ENCODE measurements around the gene POC5.
A peak's percentile ranks its signal among the peaks of the same experiment; 100 is the strongest.

The POC5 gene

GRCh38 chr5:75659791-75660450 lies 57.3 kb downstream of the POC5 start:
- no peak for DNase-seq

GRCh38 chr5:75656311-75657003 lies 60.8 kb downstream of the POC5 start:
- peak; percentile 85 for DNase-seq

GRCh38 chr5:75654693-75655295 lies 62.4 kb downstream of the POC5 start:
- DNase-seq, result no peak

GRCh38 chr5:75653521-75653920 lies 63.7 kb downstream of the POC5 start:
- DNase-seq, result no peak

GRCh38 chr5:75651575-75652238 lies 65.5 kb downstream of the POC5 start:
- no peak for DNase-seq

- DNase-seq, result no peak
These were observed 68.5 kb downstream of the POC5 start for GRCh38 chr5:75648712-75649111.

GRCh38 chr5:75640826-75641225 lies 76.4 kb downstream of the POC5 start:
- DNase-seq, result no peak

- no peak for DNase-seq
These were observed 76.8 kb downstream of the POC5 start for GRCh38 chr5:75640395-75640794.

GRCh38 chr5:75639535-75640311 lies 77.5 kb downstream of the POC5 start:
- DNase-seq, result no peak

- DNase-seq, result no peak
These were observed 79.3 kb downstream of the POC5 start for GRCh38 chr5:75637949-75638348.

GRCh38 chr5:75632321-75632720 lies 84.9 kb downstream of the POC5 start:
- no peak for DNase-seq

GRCh38 chr5:75630875-75631274 lies 86.4 kb downstream of the POC5 start:
- no peak for DNase-seq

- DNase-seq, result no peak
These were observed 89.4 kb downstream of the POC5 start for GRCh38 chr5:75627801-75628200.

- DNase-seq, result no peak
These were observed 90.3 kb downstream of the POC5 start for GRCh38 chr5:75626959-75627358.

Measured in NCI-H69 (cell line).